ENCODE data around the gene TENM3. TPM values are rescaled to one million over a fixed set of nuclear protein-coding genes. Genes with fewer than 3 reads are reported as not detected.

TENM3 gene
- total RNA-seq, 4 donors from 2014 or later: 0.64 to 5.5 (median 2.1) TPM

GRCh38 chr4:182840108-182840507 is 596.9 kb downstream of the TENM3 start:
- no peak for DNase-seq
- 84 to 90% methylated on average over 10 of the region's 10 CpGs for WGBS, 2 donors
- H3K9me3 ChIP-seq: no peaks in the 10 kb centered on the region

GRCh38 chr4:182842104-182842600 is 599.0 kb downstream of the TENM3 start:
- Histone ChIP-seq H3K27me3 (no peaks in the 10 kb centered on the region), H3K36me3 (no peaks in the 10 kb centered on the region), H3K4me1 (peaks cover 15 to 47% (median 17%) of the 10 kb centered on the region in 3 donors), H3K9me3 (no peaks in the 10 kb centered on the region), H3K4me3 (no peak overlapping the region), H3K27ac (no peak overlapping the region)
- WGBS, 2 donors: 70 to 75% methylated on average over 10 to 11 of the region's 11 CpGs
- intact Hi-C loops (cut with DNase I): no loop called here
- TF ChIP-seq POLR2A (IDR thresholded peaks at IDR 0.05) (no peak), CTCF (IDR thresholded peaks at IDR 0.05) (no peak)
- no peak for DNase-seq

More at GRCh38 chr4:182840108-182840507, 596.9 kb downstream of the TENM3 start:
- Histone ChIP-seq H3K27me3 (no peaks in the 10 kb centered on the region), H3K4me1 (peaks cover 15 to 29% (median 17%) of the 10 kb centered on the region in 3 donors), H3K36me3 (no peaks in the 10 kb centered on the region), H3K4me3 (no peak overlapping the region), H3K27ac (no peak overlapping the region)
- intact Hi-C loops (cut with DNase I): no loop called here
- TF ChIP-seq POLR2A (IDR thresholded peaks at IDR 0.05) (no peak), CTCF (IDR thresholded peaks at IDR 0.05) (no peak)

GRCh38 chr4:182842759-182843390 is 599.7 kb downstream of the TENM3 start:
- Histone ChIP-seq H3K9me3 (no peaks in the 10 kb centered on the region), H3K27me3 (no peaks in the 10 kb centered on the region), H3K27ac (no peak overlapping the region), H3K36me3 (no peaks in the 10 kb centered on the region), H3K4me1 (peaks cover 15 to 54% (median 17%) of the 10 kb centered on the region in 3 donors), H3K4me3 (no peak overlapping the region)
- no peak for DNase-seq
- 40 to 45% methylated on average over 14 to 17 of the region's 17 CpGs for WGBS, 2 donors
- intact Hi-C loops (cut with DNase I): no loop called here
- TF ChIP-seq CTCF (IDR thresholded peaks at IDR 0.05) (no peak), POLR2A (IDR thresholded peaks at IDR 0.05) (no peak)

GRCh38 chr4:182843808-182844325 is 600.7 kb downstream of the TENM3 start:
- H3K27ac ChIP-seq: peak overlapping the region in 1 of 4 donors; percentile 77
- 34 to 42% methylated on average over 9 of the region's 9 CpGs for WGBS, 2 donors
- H3K9me3 ChIP-seq: no peaks in the 10 kb centered on the region
- intact Hi-C loops (cut with DNase I): no loop called here
- H3K36me3 ChIP-seq: no peaks in the 10 kb centered on the region
- no peak overlapping the region for H3K4me3 ChIP-seq
- no peak for TF ChIP-seq POLR2A (IDR thresholded peaks at IDR 0.05)
- no peak for TF ChIP-seq CTCF (IDR thresholded peaks at IDR 0.05)
- no peaks in the 10 kb centered on the region for H3K27me3 ChIP-seq
- H3K4me1 ChIP-seq: peaks cover 15 to 58% (median 17%) of the 10 kb centered on the region in 3 donors
- no peak for DNase-seq

GRCh38 chr4:182845618-182846017 is 602.4 kb downstream of the TENM3 start:
- intact Hi-C loops (cut with DNase I): no loop called here
- Histone ChIP-seq H3K27me3 (no peaks in the 10 kb centered on the region), H3K4me3 (no peak overlapping the region), H3K4me1 (peaks cover 15 to 58% (median 17%) of the 10 kb centered on the region in 3 donors), H3K27ac (peak overlapping the region; percentile 34 to 77 (median 51)), H3K36me3 (no peaks in the 10 kb centered on the region), H3K9me3 (no peaks in the 10 kb centered on the region)
- no peak for DNase-seq
- TF ChIP-seq CTCF (IDR thresholded peaks at IDR 0.05) (no peak), POLR2A (IDR thresholded peaks at IDR 0.05) (no peak)
- WGBS, 2 donors: 39 to 58% methylated on average over 6 of the region's 6 CpGs

Measured in esophagus squamous epithelium (tissue), 5 donors.